ENCODE measurements around the gene MLIP.
"Not testable (repeated sequence)": the region's sequence is repeated elsewhere in the genome, so short reads cannot be mapped to it uniquely, and the experiment has no call there.

Gene MLIP, protein sequence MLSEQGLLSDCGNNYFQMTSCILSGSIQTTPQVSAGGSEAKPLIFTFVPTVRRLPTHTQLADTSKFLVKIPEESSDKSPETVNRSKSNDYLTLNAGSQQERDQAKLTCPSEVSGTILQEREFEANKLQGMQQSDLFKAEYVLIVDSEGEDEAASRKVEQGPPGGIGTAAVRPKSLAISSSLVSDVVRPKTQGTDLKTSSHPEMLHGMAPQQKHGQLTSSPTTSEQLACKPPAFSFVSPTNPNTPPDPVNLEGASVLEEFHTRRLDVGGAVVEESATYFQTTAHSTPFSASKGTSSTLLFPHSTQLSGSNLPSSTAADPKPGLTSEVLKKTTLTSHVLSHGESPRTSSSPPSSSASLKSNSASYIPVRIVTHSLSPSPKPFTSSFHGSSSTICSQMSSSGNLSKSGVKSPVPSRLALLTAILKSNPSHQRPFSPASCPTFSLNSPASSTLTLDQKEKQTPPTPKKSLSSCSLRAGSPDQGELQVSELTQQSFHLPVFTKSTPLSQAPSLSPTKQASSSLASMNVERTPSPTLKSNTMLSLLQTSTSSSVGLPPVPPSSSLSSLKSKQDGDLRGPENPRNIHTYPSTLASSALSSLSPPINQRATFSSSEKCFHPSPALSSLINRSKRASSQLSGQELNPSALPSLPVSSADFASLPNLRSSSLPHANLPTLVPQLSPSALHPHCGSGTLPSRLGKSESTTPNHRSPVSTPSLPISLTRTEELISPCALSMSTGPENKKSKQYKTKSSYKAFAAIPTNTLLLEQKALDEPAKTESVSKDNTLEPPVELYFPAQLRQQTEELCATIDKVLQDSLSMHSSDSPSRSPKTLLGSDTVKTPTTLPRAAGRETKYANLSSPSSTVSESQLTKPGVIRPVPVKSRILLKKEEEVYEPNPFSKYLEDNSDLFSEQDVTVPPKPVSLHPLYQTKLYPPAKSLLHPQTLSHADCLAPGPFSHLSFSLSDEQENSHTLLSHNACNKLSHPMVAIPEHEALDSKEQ

DNA sequence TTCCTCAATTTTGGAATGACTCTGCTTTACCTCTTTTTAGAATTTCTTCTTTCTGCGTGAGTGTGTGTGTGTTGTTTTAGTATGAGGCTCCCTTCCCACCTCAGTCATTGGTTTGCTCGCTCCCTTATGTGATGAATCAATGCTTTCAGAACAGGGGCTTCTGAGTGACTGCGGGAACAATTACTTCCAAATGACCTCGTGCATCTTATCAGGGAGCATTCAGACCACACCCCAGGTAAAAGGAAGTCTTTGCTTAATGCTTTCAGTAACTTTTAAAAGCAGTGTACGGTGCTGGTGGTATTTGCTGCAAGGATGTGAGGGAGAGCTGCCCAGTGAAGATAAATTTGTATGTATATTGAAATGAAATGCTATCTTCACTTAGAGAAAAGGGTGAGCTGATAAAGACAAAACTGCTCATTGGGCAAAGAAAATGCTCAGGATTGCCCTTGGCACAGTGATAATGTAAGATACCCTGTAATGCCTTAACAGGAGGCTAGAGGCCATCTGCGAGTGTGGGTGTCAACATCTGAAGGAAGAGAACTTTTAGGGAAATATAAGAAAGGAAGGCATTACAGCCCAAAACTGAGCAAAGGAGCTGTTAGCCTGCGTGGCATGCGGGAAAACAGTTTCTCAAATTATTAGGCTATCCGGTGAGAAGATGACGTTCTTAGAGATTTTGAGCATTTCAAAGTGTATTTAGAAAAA is at the start of gene MLIP:
MLIP (plus strand) TSS at position 103 of the 705 bp plus-strand sequence; CDS start at position 140, 37 bp downstream.
- DNase-seq (ENCODE audit: low read depth, low spot score), result no peak

DNA sequence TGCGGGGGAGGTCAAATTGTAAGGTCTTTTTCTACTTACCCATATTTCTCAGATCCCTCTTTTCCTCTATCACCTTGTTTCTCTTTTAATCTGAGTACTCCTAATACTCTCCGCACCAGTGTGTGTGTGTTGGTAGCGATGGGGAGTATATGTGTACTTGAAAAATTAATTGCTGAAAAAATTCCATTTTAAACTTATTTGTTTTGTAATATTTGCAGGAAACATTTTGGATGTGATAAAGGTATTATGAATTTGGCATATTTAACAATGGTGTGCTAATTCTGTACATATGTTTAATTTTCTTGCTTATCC is 48.1 kb upstream of the MLIP start:
- no peak for DNase-seq (ENCODE audit: low read depth, low spot score)

DNA sequence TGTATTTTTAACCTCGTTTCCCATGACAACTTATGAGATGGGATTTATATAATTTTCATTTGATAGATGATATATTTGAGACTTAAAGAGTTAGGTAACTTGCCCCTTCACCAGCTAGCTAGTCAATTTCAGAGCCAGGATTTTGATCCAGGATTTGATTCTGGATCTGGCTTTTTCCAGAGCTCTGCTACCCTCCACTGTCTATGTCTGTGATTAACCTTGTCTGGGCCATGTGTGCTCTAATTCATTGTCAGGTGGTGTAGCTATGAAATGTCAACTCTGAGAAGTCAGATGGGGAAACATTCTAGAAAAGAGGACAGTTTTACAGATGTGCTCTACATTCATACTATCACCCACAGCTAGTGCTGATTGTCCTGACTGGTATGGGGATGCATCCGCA is 42.5 kb upstream of the MLIP start:
- no peak for DNase-seq (ENCODE audit: low read depth, low spot score)

DNA sequence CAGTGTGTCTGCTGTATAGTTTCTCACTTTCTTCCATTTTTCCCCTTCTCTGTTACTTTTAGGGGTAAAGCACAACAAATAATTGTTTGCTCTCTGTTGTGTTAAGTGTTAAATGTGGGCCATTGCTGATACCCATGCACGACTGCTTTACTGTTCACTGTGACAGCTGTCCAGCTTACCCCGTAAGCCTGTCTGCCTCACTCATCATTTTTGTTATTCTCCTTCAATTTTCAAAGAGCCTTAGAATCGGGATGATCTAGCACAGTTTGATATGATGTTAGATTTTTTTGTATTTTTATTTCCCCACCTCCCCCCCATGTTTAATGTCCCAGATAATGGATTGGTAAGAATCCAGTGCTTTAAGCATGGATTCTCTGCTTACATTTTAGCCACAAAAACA is 41.2 kb upstream of the MLIP start:
- no peak for DNase-seq (ENCODE audit: low read depth, low spot score)

DNA sequence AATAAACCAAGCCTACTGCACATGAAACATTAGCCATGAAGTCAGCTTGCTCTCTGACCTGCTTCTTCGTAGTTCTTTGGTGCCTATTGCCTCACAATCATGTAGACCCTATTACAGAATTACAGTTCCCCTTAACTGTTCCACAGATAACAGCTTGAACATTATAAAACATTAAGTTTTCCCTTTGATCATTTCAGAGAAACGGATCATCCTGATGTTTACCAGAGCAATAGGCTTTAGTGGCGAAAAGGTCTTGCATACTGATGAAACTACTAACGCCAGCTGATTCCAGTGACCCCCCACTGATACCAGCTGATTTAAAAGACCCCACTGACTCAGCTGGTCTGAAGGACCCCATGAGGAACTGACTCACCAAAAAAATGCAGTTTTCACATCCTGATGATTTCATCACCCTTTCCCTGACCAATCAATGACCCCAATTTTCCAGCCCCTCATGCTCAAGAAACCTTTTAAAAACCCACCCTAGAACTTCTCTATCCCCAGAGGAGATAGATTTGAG is 39.4 kb upstream of the MLIP start:
- DNase-seq (ENCODE audit: low read depth, low spot score), result peak; percentile 36

DNA sequence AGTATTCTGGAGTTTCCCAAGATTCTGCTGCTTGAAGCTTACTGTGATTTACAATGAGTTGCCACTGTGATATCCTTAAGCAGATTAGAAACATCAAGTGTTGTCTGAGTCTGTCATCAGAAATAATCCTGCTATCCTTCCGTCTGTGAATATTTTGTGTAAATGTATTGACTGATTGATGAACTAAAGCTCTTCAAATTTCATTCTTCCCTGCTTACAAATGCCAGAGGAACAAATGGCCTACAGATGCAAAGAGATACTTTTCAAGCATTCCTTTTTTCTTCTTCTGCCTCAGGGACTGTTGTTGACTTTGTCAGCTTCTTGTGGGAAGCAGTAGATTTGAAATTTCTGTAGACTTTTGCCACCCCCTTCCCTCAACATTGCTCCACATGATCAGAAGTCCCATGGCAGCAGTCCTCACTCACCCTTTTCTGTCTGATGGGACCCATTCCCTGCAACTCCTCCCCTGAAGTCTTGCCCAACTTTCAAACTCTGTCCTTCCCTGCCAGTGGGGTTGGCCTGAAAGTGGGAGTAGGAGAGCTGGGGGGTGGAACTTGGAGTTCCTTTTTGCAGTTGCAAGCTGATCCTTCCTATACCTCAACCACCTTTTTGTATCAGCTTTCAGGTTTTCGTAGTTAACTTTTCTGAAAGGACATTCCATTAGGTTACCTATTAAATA is 38.5 kb upstream of the MLIP start:
- DNase-seq (ENCODE audit: low read depth, low spot score), result no peak

DNA sequence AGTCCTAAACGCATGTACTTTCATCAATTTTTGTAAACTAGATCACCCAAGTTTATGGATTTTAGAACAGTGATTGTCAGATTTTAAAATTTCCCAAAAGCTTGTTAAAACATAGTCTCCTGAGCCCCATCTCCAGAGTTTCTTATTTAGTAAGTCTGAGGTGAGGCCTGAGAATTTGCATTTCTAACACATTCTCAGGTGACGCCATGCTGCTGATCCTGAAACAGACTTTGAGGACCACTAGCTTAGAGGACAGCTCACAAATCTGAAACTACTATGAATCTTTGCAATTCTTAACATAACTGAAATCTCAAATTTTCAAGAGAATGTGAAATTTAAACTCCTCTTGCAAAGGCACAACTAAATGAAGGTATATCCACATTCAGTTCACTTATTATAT is 37.8 kb upstream of the MLIP start:
- no peak for DNase-seq (ENCODE audit: low read depth, low spot score)

DNA sequence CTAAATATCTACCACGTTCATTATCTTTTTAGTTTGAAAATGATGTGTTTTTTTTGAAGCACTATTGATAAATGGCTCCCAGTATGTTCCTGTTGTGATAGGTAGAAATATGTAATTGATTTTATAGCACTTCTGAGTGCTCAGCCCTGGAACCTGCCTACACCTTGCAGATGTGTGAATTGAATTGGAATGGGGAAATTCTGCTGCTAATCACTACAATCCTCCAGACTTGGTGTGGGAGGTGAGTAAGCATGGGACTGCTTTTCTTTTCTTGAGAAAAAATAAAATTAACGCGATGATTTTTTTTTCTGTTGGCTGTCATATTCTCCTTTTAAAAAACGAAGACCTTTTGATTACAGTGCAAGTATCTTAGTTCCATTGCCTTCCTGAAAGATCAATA is 37.1 kb upstream of the MLIP start:
- no peak for DNase-seq (ENCODE audit: low read depth, low spot score)

DNA sequence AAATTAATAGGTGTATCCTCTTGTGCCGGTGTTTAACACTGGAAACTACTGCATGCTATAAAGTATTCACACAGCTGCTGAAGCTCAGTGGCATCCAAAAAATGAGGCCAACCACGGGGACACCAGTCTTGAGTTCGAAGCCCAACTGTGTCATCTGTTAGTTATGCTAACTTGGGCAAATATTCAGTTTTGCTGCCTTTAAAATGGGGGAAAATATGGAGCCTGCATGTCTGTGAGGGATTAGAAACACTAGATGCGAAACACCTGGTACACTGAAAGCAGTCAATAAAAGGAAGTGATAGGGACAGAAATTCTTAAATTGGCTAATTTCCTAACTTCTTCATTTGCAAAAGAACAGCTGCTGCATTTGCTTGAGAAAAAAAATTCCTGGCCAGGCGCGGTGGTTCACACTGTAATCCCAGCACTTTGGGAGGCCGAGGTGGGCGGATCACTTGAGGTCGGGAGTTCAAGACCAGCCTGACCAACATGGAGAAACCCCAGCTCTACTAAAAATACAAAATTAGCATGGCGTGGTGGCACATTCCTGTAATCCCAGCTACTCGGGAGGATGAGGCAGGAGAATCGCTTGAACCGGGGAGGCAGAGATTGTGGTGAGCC is 36.6 kb upstream of the MLIP start:
- no peak for DNase-seq (ENCODE audit: low read depth, low spot score)

DNA sequence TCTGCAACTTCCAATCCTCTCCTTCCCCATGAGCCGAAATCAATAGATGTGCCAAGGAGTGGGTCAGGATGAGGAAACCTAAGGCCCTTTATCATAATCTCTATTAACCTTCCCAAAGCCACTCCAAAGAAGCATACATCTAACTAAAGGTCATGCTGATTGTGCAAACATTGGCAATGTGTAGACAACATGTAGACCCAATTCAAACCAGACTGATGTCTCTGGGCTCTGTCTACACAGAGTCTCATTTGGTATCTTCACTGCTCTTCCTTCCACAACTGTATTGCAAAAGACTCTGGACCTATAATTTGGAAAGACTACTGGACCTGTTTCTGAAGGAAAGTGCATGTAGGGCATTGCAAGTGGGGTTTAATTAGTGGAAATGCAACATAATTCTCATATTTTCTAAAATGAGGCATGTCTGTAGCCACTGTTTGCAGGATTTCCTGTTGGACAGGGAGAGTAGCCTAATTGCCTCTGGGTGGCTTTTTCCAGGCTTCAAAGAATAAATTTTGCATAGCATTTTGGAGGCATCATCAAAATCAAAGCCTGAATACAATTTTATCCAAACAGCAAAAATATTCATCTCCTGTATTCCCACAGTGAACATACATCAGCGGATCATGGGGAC is 35.0 kb upstream of the MLIP start:
- no peak for DNase-seq (ENCODE audit: low read depth, low spot score)

DNA sequence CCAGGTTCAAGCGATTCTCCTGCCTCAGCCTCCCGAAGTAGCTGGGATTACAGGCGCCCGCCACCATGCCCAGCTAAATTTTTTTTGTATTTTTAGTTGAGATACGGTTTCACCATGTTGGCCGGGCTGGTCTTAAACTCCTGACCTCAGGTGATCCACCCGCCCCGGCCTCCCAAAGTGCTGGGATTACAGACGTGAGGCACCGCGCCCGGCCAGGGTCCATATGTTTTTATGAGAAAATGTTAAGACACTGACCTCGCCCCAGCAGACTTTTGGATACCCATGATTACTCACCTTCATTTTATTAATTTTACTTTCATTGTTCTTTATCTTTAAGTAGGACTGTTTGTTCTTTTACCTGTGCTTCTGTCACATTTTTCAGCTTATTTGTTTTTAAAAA is 29.7 kb upstream of the MLIP start:
- DNase-seq (ENCODE audit: low read depth, low spot score), result not testable (repeated sequence)

DNA sequence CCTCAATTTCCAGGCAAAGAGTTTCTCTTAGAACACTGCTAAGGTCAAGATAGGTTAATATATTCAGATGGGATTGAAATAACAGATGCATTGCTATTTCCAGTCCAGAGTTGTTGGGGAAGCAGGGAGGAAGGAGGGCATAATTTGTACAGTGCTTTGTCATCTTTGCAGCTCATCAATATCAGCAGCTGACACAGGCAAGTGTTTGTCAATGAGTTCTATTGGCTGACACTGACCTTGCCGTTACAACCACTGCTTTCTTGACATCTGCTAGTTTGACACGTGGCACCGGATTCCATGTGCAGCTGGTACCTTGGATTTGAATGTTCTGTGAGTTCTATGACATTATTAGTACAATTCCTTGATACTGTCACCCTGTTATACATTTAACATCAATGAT is 28.0 kb upstream of the MLIP start:
- DNase-seq (ENCODE audit: low read depth, low spot score), result no peak

DNA sequence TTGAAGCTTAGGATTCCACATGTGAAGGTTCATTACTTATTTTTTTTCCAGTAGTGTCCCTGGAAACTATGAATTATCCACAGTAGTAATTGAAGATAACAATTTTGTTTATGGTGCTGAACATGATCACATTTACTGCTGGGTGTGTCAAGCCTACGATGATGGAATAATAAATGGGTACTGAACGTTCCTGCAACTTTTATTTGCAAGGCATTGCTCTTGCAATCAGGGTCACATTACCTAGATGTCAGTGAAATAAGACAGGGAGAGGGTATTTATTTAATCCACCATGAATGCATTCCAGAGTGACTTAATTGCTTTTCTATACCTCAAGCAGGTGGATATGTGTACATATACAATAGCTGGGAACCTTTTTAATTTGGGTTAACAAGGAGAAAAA is 27.0 kb upstream of the MLIP start:
- no peak for DNase-seq (ENCODE audit: low read depth, low spot score)

DNA sequence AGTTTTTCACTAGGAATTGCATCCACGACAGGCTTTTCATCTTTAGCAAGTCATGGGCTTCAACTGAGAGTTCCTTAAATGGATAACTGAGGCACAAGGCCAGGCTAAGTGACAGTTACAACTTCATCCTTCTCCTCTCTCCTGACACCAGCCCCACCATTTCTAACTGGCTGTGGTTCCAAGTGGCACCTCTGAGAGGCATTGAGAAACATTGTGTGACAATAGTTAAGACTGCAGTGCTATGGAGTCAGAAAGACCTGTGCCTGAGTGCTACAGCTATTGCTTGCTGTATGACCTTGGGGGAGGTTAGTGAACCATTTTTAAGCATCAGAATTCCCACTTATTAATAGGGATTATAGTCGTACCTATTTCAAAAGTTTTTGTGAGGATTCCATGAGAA is 26.2 kb upstream of the MLIP start:
- no peak for DNase-seq (ENCODE audit: low read depth, low spot score)

DNA sequence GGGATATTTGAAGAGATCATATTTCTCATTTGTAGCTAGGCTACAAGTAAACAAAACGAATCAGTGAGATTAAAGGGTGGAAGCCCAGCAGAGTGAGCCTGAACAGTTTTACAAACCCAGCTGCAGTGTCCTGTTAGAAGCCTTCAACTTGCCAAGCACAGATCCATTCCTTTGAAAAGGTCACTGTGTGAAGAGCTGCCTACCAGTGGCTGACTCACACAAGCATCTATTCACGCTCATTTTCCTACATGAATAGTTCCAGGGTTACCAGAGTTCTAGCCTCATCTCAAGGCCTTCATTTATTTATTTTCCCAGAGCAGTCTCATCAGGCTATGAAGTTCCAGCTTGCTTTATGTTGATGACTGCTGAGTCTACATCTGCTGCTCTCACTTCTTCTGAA is 25.7 kb upstream of the MLIP start:
- DNase-seq (ENCODE audit: low read depth, low spot score), result no peak

DNA sequence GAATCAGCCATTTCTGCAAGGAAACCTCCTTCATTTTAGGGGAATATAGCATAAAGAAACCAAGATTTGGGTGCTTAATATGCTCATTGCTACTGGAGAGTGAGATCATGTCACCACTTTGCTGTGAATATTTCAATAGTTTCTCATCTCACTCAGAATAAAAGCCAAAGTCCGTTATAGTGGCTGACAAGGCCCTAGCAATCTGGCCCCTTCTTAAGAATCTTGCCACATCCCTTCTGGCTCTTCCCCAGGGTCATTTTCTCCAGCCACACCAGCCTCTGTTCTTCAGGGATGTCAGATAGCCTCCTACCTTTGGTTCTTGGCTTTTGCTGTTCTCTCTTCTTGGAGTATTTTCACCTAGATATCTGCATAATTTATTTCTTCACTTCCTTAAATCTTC is 24.8 kb upstream of the MLIP start:
- no peak for DNase-seq (ENCODE audit: low read depth, low spot score)

DNA sequence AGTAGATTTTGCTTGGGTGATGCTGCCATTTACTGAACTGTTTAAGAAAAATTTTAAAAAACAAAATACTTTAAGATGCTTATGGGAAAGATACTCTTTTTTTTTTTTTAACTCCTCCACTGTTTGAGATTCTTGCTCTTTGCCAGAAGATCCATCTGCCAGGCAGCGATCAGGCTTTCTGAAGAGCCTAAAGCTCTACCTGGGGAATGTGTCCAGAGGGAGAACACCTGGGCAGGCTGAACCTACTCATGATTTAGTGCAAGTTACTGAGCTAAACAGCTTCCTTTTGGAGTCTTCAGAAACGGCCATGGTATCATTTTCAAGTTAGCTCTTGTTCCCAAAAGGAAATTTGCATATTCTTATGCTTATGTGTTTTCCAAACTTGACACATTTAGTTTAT is 23.5 kb upstream of the MLIP start:
- no peak for DNase-seq (ENCODE audit: low read depth, low spot score)

DNA sequence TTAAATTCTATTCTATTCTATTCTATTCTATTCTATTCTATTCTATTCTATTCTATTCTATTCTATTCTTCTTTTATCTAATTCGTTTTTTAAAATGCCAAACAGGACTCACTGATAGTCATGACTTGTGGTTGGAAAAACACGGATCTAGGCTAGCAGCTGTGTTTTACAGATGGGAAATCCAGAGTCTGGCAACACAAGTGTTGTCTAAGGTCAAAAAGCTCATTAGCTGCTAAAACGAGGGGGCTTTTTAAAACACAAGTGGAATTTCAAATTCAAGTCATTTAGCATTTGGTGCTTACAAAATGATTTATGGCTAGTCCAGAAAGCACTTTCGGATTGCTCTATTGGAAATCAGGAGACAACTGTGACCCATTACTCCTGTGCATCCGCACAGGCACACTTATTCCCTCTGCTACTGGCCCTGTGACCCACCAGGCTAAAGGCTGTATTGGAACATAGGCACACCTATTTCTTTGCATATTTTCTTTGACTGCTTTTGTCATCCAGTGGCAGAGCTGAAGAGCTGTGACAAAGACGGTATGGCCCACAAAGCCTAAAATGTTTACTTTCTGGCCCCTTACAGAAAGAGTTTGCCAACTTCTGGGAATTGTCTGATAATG is 17.8 kb upstream of the MLIP start:
- DNase-seq (ENCODE audit: low read depth, low spot score), result no peak

DNA sequence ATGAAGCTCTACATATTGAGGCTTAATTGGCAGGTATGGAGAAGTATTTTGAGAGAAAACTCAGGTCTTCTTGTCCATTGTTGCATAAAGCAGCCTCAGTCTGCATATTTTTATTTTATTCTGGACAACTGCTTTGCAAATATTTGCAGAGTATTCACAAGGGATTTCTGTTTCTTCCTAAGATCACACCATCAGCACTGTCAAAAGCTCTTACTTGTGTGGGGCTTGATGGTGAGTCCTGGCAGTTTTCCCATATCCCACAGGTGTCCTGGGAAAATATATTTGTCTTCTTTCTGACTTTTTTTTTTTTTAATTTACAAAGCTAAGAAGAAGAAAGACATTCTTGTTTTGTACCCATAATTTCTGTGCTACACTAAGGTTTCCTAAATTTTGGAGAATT is 16.9 kb upstream of the MLIP start:
- no peak for DNase-seq (ENCODE audit: low read depth, low spot score)

DNA sequence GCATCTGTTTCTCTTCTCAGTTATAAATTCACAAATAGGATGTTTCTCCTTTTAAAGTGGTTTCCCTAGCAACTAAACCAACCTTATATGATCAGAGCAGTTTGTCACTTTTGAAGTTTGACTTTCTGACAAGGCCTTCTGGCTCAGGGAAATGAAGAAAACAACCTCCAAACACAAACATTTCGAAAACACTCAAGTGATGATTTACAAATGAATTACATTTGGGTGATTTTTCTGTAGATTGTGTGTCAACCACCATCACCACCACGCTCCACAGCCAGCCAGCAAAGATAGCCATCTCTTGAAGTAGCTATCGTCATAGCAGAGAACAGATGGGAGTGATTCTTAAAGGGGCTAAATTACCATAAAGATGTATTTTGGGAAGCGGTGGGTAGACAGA is 16.5 kb upstream of the MLIP start:
- DNase-seq (ENCODE audit: low read depth, low spot score), result no peak

Measured in brain pericyte (primary cell).